ENCODE measurements around the gene HEXIM2. TPM values are rescaled to one million over a fixed set of nuclear protein-coding genes. Genes with fewer than 3 reads are reported as not detected.

Gene HEXIM2
- total and polyA plus RNA-seq, 2 of the 13 experiments (the other 11 are each of a cell fraction or from before 2014, with no cell fraction given) = 27.1 to 32.4 TPM

DNA sequence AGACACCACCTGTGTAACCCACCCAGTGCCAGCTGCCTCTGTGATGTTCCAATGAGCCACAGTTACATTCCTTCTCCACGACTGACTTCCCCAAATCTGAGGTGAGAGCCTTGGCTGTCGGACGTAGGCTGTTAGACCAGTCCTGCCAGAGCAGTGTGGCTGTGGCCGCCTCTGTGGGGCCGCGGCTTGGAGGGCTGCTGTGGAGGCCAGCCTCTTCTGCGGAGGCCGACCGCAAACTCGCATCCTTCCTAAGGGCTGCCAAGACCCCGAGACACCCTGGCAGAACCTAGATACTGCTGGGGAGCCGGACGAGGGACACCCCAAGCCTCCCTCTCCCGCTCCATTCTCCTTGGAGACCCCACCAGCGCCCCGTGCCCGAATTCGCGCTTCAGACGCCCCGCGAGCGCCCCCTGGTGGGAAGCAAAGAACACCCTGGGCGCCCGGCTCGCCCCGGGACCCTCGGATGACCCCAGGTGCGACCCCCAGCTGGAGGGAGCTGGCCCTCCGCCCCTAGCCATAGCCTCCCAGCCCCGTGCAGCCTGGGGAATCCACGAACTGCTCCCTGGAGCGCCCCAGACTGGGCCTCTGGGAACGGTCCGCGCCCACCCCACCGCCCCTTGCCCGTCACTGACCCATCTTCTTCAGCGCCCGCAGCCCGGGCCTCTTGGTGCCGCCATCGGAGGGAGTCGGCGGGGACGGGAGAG lies 29.9 kb upstream of the HEXIM2 start (continued):
- TF ChIP-seq, protein P1, sequence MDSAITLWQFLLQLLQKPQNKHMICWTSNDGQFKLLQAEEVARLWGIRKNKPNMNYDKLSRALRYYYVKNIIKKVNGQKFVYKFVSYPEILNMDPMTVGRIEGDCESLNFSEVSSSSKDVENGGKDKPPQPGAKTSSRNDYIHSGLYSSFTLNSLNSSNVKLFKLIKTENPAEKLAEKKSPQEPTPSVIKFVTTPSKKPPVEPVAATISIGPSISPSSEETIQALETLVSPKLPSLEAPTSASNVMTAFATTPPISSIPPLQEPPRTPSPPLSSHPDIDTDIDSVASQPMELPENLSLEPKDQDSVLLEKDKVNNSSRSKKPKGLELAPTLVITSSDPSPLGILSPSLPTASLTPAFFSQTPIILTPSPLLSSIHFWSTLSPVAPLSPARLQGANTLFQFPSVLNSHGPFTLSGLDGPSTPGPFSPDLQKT (CRISPR knock-in tag; IDR thresholded peaks at IDR 0.05; ENCODE audit: borderline replicate concordance) = no peak
- no peak for TF ChIP-seq ATRX (CRISPR knock-in tag; IDR thresholded peaks at IDR 0.05; ENCODE audit: borderline replicate concordance)
- no peak for TF ChIP-seq ZNF790 (CRISPR knock-in tag; IDR thresholded peaks at IDR 0.05; ENCODE audit: borderline replicate concordance)
- TF ChIP-seq, protein P2, sequence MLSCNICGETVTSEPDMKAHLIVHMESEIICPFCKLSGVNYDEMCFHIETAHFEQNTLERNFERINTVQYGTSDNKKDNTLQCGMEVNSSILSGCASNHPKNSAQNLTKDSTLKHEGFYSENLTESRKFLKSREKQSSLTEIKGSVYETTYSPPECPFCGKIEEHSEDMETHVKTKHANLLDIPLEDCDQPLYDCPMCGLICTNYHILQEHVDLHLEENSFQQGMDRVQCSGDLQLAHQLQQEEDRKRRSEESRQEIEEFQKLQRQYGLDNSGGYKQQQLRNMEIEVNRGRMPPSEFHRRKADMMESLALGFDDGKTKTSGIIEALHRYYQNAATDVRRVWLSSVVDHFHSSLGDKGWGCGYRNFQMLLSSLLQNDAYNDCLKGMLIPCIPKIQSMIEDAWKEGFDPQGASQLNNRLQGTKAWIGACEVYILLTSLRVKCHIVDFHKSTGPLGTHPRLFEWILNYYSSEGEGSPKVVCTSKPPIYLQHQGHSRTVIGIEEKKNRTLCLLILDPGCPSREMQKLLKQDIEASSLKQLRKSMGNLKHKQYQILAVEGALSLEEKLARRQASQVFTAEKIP (CRISPR knock-in tag; IDR thresholded peaks at IDR 0.05; ENCODE audit: borderline replicate concordance) = no peak
- no peak for TF ChIP-seq RFXANK (CRISPR knock-in tag; IDR thresholded peaks at IDR 0.05)
- TF ChIP-seq, protein P3, sequence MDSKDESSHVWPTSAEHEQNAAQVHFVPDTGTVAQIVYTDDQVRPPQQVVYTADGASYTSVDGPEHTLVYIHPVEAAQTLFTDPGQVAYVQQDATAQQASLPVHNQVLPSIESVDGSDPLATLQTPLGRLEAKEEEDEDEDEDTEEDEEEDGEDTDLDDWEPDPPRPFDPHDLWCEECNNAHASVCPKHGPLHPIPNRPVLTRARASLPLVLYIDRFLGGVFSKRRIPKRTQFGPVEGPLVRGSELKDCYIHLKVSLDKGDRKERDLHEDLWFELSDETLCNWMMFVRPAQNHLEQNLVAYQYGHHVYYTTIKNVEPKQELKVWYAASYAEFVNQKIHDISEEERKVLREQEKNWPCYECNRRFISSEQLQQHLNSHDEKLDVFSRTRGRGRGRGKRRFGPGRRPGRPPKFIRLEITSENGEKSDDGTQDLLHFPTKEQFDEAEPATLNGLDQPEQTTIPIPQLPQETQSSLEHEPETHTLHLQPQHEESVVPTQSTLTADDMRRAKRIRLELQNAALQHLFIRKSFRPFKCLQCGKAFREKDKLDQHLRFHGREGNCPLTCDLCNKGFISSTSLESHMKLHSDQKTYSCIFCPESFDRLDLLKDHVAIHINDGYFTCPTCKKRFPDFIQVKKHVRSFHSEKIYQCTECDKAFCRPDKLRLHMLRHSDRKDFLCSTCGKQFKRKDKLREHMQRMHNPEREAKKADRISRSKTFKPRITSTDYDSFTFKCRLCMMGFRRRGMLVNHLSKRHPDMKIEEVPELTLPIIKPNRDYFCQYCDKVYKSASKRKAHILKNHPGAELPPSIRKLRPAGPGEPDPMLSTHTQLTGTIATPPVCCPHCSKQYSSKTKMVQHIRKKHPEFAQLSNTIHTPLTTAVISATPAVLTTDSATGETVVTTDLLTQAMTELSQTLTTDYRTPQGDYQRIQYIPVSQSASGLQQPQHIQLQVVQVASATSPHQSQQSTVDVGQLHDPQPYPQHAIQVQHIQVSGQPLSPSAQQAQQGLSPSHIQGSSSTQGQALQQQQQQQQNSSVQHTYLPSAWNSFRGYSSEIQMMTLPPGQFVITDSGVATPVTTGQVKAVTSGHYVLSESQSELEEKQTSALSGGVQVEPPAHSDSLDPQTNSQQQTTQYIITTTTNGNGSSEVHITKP (CRISPR knock-in tag; IDR thresholded peaks at IDR 0.05; ENCODE audit: low read depth) = no peak
- no peak for TF ChIP-seq AGO2 (optimal IDR thresholded peaks at IDR 0.05; ENCODE audit: low read depth, low read length)
- no peak for TF ChIP-seq SETDB1 (CRISPR knock-in tag; IDR thresholded peaks at IDR 0.05; ENCODE audit: borderline replicate concordance)
- TF ChIP-seq ZBTB20 (CRISPR knock-in tag; IDR thresholded peaks at IDR 0.05; ENCODE audit: borderline replicate concordance, low read depth) = 0 out of 2 replicates have a peak, but pooled peaks have one; percentile 24
- peak; percentile 89 for TF ChIP-seq SRSF1 (optimal IDR thresholded peaks at IDR 0.05; ENCODE audit: low read depth, low read length)
- TF ChIP-seq CHD2 (IDR thresholded peaks at IDR 0.05; ENCODE audit: low read depth, low read length) = no peak
- TF ChIP-seq DPF2 (CRISPR knock-in tag; IDR thresholded peaks at IDR 0.05; ENCODE audit: borderline replicate concordance, low read depth) = no peak
- TF ChIP-seq, protein P4, sequence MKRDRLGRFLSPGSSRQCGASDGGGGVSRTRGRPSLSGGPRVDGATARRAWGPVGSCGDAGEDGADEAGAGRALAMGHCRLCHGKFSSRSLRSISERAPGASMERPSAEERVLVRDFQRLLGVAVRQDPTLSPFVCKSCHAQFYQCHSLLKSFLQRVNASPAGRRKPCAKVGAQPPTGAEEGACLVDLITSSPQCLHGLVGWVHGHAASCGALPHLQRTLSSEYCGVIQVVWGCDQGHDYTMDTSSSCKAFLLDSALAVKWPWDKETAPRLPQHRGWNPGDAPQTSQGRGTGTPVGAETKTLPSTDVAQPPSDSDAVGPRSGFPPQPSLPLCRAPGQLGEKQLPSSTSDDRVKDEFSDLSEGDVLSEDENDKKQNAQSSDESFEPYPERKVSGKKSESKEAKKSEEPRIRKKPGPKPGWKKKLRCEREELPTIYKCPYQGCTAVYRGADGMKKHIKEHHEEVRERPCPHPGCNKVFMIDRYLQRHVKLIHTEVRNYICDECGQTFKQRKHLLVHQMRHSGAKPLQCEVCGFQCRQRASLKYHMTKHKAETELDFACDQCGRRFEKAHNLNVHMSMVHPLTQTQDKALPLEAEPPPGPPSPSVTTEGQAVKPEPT (CRISPR knock-in tag; IDR thresholded peaks at IDR 0.05; ENCODE audit: low read depth) = no peak
- peak; percentile 76; the same call in 1 of the 2 replicates for TF ChIP-seq ZNF543 (CRISPR knock-in tag; IDR thresholded peaks at IDR 0.05)
- TF ChIP-seq ZNF570 (CRISPR knock-in tag; IDR thresholded peaks at IDR 0.05; ENCODE audit: borderline replicate concordance) = no peak
- TF ChIP-seq, protein P5, sequence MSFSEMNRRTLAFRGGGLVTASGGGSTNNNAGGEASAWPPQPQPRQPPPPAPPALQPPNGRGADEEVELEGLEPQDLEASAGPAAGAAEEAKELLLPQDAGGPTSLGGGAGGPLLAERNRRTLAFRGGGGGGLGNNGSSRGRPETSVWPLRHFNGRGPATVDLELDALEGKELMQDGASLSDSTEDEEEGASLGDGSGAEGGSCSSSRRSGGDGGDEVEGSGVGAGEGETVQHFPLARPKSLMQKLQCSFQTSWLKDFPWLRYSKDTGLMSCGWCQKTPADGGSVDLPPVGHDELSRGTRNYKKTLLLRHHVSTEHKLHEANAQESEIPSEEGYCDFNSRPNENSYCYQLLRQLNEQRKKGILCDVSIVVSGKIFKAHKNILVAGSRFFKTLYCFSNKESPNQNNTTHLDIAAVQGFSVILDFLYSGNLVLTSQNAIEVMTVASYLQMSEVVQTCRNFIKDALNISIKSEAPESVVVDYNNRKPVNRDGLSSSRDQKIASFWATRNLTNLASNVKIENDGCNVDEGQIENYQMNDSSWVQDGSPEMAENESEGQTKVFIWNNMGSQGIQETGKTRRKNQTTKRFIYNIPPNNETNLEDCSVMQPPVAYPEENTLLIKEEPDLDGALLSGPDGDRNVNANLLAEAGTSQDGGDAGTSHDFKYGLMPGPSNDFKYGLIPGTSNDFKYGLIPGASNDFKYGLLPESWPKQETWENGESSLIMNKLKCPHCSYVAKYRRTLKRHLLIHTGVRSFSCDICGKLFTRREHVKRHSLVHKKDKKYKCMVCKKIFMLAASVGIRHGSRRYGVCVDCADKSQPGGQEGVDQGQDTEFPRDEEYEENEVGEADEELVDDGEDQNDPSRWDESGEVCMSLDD (CRISPR knock-in tag; IDR thresholded peaks at IDR 0.05; ENCODE audit: borderline replicate concordance) = 0 out of 2 replicates have a peak, but pooled peaks have one; percentile 18
- no peak for TF ChIP-seq ZNF766 (CRISPR knock-in tag; IDR thresholded peaks at IDR 0.05; ENCODE audit: borderline replicate concordance)
